ENCODE measurements around the gene SGO1.
A peak's percentile ranks its signal among the peaks of the same experiment; 100 is the strongest.
"Not testable (repeated sequence)": the region's sequence is repeated elsewhere in the genome, so short reads cannot be mapped to it uniquely, and the experiment has no call there.

Gene SGO1

DNA sequence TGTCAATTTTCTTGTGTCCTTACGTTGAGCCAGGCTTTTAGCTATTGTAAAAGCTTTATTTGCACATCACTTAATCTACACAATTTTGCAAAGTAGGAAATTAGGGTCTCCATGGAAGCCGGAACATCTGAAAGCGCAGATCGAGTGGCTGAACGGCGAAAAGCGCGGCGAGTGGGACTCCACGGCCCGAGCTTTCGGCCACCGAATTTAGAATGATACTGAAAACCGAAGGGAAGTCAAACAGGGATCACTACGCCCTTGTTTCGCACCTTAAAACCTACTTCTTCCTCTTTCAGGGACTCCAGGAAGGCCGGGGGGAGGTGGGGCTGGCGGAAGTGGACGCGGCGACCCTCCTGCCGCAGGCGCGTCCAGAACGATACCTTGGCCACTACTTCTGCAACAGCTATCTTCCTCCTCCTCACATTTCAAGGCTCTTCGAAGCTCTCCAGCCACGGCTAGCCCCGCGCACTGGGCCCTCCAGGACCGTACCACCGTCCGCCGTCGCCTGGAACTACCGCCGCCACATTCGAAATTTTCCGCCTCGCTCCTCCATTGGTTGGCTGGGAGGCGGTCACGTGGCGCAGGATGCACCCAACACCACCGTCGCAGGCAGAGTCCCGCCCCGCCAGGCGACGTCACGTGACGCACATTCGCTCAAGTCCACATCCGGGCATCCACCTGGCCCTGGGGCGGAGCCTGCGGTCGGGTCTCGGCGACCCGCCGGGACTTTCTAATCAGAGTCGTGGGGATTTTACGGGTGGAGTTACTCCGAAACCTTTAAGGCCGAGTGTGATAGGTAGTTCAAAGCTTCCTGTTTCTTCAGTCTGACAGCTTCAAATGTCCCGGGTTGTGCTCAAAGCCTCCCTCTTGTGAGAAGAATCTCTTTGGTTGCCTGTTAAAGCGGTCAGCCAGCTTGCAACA is at the start of gene SGO1:
TSS of gene SGO1 (minus strand) at position 528 of the 921 bp plus-strand sequence. CDS start 2,179 bp downstream, outside the sequence.
- peak; percentile 89 for DNase-seq (ENCODE audit: low spot score)

DNA sequence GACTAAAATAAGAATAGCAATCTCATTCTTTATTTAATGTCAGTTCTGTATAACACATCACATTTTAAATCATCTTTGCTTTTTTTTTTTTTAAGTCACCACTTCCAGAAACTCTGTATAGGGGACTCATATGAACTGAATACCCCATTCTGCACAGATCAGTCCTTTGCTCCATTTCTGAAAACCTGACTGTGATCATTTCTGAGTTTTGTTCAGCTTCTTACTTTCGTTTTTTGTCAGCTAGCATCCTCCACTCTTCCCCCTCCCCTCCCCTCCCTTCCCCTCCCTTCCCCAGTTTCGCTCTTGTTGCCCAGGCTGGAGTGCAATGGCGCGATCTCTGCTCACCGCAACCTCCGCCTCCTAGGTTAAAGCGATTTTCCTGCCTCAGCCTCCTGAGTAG is 49.8 kb upstream of the SGO1 start:
- no peak for DNase-seq (ENCODE audit: low spot score)

DNA sequence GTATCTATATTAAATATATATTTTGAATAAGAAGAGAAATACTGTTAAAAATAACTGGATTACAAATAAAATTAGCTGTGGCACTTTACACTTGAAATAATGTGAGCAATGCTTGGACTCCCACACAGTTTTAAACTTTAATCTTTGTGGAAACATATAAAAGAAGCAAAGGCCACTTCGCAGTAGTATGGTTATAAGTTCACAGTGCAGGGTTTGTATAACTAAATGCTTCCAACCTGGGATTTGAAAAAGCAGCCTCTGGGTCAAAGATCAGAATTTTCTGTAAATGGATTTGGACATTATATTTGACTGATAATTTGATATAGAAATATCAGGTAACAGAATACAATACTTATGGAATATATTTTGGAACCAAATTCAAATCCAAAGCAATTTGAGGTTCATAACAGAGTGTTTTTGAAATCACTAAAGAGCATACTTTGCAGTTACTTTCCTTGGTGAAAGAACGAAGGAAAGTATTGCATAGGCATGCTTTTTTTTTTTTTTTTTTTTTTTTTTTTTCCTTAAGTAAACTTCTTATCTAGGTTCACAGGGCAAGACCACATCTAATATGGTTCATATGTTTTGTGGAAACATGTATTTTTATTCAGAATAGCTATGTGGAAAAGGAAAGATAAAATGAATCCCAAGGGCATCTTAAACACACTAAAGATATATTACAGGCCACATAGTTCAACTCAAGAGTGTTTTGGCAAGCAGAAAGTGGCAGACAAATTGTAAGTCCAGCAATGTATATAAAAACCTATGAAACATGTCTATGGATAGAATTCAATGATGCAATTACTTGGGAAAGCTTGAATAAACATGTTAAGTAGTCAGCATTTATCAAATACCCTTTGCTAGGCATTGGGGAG is 47.1 kb upstream of the SGO1 start:
- DNase-seq (ENCODE audit: low spot score): no peak

DNA sequence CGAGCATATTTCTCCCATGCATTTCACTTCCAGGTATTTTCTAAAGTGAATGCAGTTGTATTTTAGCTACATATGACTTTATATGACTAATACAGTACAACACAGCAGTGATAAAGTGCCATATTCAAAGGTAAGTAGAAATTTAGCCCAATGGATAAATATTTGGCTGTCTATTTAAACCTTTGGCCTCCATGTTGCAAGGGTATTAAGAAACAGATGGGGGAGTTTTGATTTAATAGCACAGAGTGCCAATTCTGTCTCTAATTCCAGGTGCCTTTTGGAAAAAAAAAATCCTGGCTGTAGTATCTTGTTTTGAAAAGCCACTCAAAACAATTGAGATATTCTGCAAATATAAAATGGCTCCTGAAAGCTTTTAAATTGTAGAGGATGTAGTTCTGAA is 44.9 kb upstream of the SGO1 start:
- DNase-seq (ENCODE audit: low spot score): no peak

DNA sequence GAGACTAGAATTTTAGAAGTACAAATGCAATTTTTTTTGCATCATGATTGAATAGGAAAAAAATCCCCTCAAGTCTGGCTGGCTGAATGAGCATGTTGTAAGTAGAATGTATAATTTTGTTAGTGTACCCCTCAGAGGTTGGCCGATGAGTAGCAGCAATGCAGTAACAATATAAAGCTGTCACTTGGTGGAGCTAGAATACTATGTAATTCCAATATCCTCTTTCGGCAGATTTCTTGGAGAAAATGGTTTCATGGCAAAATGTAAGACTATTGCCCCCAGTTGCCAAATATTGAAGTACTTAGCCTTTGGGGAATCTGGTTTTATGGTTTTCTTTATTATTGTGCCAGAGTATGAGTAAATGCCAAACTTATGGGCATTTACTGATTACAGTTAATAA is 39.8 kb upstream of the SGO1 start:
- DNase-seq (ENCODE audit: low spot score): peak; percentile 16

DNA sequence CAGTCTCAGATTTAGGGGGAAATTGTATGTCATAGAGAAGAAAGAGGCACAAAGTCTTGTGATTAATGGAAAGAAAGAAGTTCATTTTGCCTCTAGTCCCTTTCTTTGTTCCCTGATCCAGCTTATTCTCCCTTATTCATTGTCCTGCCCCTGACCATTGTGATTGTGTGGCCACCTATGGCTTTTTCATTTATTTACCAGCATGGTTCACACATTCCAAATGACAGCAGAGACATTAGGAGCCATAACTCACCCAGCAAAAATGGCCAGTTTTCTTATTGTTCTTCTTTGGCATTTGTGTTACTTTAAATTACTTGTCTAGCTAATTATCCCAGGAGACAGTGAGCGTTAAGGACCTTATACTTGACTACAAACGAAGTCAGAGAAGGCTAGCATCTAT is 36.3 kb upstream of the SGO1 start:
- DNase-seq (ENCODE audit: low spot score): no peak

DNA sequence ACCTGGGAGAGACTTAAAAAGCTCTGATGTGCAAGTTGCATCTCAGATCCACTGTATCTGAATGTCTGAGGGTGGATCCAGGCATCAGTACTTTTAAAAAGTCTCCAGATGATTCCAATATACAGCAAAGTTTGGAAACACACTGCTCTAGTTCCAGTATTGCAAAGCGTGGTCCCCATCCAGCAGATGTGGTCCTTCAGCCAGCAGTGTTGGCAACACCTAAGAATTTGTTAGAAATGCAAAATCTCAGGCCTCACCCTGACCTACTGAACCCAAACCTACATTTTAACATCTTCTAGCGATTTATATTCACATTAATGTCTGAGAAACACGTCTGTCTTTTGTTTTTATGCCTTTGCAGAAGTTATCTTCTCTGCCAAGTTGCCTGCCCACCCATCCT is 32.2 kb upstream of the SGO1 start:
- DNase-seq (ENCODE audit: low spot score): no peak

DNA sequence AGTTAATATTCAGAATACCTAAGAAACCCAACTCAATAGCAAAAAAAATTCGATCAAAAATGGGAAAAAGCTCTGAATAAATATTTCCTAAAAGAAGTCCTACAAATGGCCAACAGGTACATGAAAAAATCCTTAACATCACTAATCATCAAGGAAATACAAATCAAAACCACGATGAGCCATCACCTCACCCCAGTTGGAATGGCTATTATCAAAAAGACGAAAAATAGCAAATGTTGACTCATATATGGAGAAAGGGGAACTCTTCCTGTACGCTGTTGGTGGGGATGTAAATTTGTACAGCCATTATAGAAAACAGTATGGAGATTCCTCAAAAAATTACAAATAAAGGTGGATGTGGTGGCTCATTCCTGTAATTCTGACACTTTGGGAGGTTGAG is 29.6 kb upstream of the SGO1 start:
- DNase-seq (ENCODE audit: low spot score): no peak

DNA sequence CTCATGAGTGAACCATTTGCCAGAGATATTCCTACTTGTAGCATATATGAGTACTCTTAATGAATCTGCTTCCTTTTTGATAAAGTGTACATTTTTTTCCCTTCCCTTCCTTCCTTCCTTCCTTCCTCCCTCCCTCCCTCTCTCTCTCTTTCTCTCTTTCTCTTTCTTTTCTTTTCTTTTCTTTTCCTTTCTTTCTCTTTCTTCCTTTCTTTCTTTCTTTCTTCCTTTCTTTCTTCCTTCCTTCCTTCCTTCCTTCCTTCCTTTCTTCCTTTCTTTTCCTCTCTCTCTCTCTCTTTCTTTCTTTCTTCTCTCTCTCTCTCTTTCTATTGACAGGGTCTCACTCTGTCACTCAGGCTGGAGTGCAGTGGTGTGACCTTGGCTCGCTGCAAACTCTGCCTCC is 27.5 kb upstream of the SGO1 start:
- not testable (repeated sequence) for DNase-seq (ENCODE audit: low spot score)

DNA sequence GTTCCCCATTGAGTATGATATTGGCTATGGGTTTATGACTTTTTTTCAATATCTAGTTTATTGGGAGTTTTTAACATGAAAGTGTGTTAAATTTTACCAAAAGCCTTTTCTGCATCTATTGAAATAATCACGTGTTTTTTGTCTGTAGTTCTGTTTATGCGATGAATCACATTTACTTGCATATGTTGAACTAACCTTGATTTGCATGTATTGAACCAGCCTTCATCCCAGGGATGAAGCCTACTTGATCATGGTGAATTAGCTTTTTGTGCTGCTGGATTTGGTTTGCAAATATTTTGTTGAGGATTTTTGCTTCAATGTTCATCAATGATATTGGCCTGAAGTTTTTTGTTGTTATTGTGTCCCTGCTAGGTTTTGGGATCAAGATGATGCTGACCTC is 21.9 kb upstream of the SGO1 start:
- DNase-seq (ENCODE audit: low spot score): not testable (repeated sequence)

DNA sequence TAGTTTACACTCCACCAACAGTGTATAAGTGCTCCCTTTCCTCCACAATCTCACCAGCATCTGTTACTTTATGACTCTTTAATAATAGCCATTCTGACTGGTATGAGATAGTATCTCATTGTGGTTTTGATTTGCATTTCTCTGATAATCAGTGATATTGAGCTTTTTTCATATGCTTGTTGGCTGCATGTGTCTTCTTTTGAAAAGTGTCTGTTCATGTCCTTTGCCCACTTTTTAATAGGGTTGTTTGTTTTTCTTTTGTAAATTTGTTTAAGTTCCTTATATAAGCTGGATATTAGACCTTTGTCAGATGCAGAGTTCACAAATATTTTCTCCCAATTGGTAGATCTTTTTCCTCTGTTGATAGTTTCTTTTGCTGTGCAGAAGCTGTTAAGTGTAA is 19.9 kb upstream of the SGO1 start:
- DNase-seq (ENCODE audit: low spot score): not testable (repeated sequence)

DNA sequence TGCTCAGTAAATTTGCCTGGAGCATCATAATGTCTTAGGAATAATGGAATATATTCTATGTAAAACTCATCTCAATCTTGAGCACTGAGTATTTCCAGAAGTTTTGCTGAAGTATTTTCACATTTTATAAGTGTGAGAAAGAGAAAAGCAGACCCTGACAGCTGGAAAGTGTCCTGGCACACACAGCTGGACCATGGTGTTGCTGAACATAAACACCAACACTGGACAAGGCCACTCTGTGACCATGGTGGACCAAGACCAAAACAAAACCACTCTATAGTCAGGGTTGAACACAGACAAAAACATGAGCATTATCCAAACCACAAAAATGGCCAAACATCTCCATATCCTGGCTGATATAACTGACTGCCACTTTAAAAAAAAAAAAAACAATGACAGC is 15.1 kb upstream of the SGO1 start:
- DNase-seq (ENCODE audit: low spot score): no peak

DNA sequence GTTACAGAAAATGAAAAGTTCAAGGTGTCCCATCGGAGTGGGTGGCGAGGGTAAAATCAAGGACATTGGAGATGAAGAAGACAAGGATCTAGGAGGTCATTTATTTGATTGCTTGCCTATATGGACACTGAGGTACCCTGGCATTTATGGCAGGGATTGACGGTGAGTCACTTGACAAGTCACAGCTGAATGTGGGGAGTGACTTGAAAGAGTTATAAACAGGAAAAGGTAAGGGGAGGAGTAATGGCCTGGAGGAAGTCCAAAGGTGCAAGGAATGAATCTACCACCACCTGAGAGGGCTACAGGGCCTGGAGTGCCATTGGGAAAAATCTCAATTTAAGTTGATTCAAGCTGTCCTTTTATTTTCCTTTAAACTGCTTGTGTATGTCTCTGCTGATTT is 11.8 kb upstream of the SGO1 start:
- DNase-seq (ENCODE audit: low spot score): no peak

DNA sequence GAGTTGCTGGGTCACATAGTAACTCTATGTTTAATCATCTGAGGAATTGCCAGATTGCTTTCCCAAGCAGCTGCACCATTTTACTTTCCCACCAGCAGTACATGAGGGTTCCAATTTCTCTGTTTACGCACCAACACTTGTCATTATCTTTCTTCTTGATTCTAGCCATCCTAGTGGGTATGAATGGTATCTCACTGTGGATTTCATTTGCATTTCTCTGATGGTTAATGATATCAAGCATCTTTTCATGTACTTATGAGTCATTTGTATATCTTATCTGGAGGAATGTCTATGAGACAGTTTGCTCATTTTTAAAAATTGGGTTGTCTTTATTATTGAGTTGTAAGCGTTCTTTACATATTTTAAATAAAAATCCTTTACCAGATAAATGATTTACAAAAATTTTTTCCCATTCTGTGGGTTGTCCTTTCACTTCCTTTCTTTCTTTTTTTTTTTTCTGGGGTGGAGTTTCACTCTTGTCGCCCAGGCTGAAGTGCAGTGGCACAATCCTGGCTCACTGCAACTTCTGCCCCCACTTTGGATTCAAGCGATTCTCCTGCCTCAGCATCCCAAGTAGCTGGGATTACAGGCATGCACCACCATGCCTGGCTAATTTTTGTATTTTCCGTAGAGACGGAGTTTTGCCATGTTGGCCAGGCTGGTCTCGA is 8.9 kb upstream of the SGO1 start:
- DNase-seq (ENCODE audit: low spot score): no peak

DNA sequence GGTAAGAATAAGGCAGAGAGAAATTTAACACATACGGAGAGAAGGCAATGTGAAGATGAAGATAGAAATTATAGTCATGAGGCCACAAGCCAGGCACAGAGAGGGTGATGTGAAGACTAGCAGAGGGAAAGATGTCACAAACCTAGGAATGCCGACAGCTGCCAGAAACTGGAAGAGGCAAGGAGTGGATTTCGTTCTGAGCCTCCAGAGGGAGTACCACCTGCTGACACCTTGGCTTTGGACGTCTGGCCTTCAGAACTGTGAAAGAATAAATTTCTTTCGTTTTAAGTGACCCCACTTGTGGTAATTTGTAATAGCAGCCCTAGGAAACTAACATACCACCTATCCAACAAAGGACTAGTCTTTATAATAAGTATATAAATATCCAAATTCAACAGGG is 5.0 kb upstream of the SGO1 start:
- DNase-seq (ENCODE audit: low spot score): no peak

DNA sequence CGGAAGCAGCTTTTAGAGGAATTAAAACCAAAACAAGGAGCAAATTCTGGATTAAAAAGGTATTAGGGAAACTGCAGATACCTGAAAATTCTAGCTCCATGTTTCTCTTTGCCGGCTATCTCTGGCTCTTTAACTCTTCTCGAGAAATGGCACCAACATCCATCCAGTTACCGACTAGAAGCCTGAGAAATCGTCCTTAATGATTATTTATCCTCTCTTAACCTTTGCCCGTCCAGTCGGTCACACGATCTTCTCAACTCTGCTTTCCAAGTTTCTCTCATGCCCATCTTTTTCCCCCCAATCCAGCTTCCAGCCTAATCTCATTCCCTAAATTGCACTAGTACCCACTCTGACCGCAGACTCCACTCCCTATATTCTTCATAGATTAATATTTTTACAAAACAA is 596 bp upstream of the SGO1 start:
- DNase-seq (ENCODE audit: low spot score): no peak

DNA sequence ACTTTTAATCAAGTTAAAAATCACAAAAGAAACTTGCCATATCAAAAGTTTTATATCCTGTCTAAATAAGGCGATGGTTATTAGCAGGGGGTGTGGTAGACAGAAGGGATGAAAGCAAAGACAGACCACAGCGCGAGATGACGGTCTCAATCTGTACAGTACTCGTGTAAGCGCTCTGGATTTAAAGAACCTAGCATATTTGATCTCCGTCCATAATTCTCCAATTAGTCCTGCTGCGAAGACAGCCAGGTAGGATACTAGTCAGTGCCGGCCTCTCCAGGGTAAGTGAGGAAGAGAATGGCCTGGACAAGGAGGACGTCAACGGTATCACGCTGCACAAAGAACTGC is 701 bp downstream of the SGO1 start:
- DNase-seq (ENCODE audit: low spot score): no peak

DNA sequence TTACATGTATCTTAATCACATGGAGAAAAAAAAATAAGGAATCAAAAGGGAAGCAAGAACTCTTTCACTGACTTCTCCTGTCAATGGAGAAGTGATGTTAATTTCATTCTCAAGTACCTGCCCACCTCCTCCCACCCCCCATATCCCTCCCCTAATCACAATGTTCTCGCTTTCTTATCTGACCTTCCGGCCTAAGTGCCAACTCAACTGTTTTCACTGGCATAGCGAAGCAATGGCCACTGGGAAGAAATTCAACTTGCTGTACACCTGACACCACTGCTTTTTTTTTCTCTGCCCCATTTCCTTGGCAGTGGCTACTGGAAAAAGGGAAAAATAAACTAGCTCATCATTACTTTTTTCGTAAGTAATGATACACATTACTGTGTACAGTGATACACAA is 3.8 kb downstream of the SGO1 start:
- DNase-seq (ENCODE audit: low spot score): no peak

DNA sequence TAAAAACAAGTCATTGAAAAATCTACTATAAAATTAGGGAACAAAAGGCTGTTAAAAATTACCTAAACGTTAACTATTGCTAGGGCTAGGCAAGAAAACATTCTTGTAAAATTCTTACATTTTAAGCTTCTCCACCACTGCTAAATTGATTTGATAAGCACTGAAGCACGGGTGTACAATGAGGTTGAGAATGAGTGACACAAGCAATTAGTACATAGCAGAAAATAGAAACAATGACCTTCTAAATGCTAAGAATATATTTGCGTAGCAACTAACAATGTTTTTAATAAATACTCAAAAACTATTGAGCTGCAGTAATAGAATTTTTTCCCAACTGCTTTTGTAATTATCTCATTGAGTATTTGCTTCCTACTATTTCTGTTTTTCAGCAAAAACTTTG is 4.7 kb downstream of the SGO1 start:
- no peak for DNase-seq (ENCODE audit: low spot score)

DNA sequence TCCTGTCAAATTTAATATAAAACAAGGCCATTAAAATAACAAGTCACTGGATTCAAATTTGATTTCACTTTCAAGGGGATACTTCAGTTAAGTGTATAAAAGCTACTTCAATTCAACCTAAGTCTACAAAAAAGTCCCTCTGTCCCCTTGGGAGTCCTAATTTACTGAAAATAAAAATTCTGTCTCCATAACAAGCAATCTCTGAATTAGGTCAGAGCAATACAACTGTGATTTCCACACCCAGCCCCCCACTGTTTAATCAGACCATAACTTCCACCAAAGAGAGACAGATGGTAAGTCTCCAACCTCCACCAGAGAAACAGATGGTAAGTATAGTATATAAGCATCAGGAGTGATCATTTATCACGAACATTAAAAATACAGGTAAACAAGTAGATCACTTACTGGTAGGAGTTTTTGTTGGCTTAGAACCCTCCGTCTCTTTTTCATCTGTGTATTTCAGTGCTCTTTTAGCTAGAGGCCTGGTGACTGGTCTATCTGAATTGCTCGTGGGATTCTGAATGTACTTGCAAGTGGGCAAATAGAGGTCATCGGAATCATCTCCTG is 12.1 kb downstream of the SGO1 start:
- no peak for DNase-seq (ENCODE audit: low spot score)

DNA sequence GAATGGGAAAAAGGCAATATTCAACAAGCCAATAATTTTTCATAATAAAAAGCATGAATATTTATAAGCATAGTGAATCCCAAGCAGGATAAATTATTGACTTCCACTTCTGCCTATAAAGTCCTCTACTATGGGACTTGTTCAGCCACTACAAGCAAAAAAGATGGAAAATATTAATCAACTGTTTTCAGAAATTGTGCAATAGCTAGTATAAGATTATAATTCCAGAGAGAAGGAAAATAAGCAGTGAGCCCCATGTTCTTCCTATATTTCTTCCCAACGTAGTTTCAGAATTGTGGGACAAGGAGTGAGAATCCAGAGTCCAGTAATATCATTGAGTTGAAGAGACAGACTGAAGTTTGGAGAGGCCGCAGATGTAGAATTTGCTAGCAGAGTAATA is 24.3 kb downstream of the SGO1 start:
- DNase-seq (ENCODE audit: low spot score): no peak

DNA sequence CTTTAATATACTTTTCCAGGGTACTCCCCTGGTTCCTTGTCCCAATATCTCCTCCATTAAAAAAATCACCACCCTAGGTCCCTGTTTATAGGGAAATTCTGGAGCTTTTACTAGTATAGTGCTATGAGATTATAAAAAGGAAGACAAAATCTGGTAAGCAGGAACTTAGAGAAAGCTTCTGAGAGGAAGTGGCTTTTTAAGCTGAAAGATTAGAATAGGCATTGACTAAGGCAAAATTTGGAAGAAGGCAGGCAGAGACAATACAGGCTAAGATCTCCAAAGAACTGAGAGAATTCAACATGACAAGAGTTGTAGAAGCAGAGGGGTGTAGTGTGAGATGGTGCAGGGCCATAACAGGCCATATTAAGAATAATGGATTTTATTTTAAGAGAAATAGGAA is 25.8 kb downstream of the SGO1 start:
- DNase-seq (ENCODE audit: low spot score): no peak
